ENCODE data around the gene SNAI3.

The SNAI3 gene

GRCh38 chr16:88649195-88649923 is 36.9 kb downstream of the SNAI3 start:
- no peak for DNase-seq

DNA sequence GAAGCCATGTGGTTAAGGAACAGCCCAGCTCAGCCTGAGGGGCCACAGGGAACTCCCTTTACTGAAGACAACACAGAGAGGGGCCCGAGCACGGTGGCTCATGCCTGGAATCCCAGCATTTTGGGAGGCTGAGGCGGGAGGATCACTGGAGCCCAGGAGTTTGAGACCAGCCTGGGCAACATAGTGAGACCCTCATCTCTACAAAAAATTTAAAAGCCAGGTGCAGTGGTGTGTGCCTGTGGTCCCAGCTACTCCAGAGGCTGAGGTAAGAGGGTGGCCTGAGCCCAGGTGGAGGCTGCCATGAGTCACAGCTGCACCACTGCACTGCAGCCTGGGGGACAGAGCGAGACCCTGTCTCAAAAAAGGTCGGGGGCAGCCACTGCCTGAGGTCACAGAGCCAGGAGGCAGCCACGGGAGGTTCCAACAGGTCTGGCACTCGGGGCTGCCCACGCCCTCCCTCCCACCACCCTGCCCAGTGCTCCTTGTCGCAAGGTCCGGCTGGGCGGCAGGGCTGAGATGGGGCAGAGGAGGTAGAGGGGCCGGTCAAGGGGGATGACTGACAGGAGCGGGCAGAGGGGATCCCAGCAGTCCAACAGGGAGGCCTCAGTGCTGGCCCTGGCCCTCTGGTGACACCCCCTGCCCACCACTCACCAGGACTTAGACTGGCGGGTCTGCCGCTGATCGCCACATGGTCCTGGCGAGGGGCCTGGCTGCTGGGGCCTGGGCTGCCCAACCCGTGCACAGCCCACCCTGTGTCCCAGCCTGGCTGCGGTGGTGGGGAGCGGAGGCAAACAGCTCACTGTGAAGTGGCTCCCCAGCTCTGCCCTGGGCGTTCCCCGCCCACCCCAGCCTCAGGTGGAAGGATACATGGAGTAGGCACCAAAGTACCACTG is 38.9 kb downstream of the SNAI3 start:
- DNase-seq, result no peak

- no peak for DNase-seq
Measured at GRCh38 chr16:88646345-88647034, 39.8 kb downstream of the SNAI3 start.

GRCh38 chr16:88645941-88646340 is 40.4 kb downstream of the SNAI3 start:
- DNase-seq, result no peak

GRCh38 chr16:88645455-88645854 is 40.9 kb downstream of the SNAI3 start:
- no peak for DNase-seq

GRCh38 chr16:88643644-88643932 is 42.7 kb downstream of the SNAI3 start:
- no peak for DNase-seq

DNA sequence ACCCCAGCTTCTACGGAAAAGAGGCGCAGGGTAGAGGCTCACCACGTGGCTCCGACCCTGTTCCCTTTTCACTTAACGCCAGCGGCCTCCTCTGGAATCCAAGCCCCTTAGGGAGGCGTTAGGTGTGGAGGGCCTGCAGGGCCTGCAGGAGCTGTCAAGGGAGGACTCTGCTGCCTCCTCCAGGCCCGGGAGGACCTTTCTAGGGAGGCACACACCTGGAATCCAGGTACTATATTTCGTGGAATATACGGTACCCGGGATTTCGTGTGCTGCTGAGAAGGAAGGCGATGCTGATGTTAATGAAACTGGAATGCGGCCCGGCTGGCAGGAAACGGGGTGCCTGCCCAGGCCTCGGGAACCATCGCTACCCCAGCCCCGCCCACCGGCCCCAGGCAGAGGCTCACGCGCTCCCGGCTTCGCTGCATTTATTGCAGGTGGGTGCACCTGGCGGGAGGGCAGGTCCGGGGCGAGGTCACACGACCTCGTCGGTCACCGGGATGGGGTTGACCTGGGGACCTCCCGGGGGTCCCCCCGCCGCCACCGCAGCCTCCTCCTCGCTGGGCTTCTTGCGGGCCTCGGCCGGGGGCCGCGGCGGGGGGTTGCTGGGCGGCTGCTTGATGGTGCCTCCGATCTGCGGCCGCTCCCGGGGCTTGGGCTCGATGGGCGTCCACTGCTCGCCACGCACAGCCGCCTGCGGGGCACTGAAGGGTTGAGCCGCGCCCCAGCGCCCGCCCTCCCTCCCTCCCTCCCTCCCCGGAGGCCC is 43.2 kb downstream of the SNAI3 start:
- DNase-seq, result no peak

- DNase-seq, result no peak
Measured at GRCh38 chr16:88640498-88641247, 45.6 kb downstream of the SNAI3 start.

GRCh38 chr16:88640039-88640495 is 46.2 kb downstream of the SNAI3 start:
- no peak for DNase-seq

- no peak for DNase-seq
Measured at GRCh38 chr16:88639231-88640038, 46.9 kb downstream of the SNAI3 start.

DNA sequence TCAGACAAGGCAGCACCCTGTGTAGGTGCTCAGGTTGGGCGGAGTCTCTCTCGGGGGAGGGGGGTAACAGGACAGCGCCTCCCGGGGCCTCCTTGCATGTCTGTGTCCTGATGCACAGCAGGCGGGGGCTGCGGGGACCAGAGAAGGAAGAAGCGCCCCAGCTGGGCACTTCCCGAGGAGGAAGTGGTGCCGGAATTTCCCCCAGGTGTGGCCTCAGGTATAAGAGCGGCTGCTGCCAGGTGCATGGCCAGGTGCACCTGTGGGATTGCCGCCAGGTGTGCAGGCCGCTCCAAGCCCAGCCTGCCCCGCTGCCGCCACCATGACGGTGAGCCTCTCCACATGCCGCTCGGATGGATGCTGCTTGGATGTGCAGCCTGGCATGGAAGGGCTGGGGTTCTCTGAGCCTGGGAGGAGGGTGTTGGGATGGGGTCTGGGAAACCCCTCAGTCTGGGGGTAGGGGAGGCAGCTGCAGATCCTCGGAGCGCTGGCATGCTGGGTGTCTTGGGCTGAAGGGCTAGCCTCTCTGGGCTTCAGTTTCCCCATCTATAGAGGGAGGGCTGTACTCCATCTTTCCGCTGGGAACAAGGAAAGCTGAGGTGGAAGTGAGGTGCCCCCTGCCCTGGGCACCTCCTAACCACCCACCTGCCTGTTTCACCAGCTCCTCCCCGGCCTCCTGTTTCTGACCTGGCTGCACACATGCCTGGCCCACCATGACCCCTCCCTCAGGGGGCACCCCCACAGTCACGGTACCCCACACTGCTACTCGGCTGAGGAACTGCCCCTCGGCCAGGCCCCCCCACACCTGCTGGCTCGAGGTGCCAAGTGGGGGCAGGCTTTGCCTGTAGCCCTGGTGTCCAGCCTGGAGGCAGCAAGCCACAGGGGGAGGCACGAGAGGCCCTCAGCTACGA is 47.7 kb downstream of the SNAI3 start, which contains the start of gene IL17C:
IL17C (plus strand) TSS at position 250 of the 908 bp plus-strand sequence; CDS start at position 320, 70 bp downstream.
- DNase-seq, result no peak

DNA sequence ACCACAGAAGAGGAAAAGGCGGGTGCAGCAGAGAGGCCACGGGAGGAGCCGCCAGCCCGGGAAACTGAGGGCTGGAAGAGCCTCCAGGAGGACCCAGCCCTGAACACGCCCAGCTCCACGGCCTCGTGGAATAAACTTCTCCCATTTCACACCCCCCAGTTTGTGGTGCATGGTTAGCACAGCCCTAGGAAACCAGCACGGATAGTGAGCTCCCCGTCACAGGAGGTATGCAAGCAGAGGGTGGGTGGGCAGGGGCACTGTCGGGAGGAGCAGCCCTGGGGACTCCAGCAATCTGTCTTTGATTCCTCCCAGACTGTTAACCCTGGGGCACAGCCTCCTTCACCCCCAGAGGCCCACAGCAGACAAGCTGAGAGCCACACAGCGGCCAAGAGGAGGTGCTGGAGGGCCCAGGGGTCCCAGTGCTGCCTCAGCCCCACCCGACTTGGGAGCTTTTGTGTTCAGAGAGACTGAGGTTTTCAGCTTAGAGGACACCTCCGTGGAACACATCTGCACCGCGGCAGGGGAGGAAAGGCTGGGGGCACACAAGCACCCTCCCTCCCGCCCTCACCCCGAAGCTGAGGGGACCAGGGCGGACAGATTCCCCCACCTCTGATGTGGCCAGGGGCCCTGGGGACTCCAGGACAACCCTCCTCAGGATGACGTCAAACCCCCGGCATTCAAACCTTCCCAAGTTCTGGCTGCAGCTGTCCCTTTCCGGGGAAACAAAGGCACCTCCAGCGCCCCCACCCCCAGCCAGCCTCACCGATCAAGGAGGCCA is 49.6 kb downstream of the SNAI3 start:
- DNase-seq, result no peak

GRCh38 chr16:88635671-88636319 is 50.5 kb downstream of the SNAI3 start:
- DNase-seq, result no peak

DNA sequence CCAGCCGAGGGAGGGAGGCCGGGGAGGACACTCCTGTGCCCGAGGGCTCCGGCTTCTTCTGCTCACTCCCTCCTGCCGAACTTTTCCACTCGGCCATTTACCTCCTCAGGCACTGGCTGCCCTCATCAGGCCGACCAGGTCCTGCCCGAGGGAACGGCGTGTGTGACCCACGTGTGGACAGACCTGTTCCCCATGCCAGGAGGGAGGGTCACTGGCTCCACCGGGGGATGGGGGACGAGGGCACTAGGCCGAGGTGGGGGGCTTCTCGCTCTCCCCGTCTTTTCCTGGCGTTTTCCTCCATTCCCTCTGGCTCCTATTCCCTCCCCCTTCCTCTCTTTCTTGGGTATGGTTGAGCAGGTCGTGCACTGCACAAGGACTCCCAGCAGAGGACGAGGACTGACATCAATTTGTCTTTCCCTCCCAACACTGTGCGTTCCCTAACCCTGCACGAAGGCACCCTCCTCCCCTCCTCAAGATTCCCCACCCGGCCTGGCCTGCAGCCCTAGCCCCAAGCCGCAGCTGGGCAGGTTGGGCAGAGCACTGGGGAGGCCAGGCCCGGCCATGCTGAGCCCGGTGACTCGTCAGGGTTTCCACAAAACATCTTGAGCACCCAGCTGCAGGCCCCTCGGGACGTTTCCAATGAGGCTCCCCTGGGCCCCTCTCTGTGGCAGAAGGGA is 51.2 kb downstream of the SNAI3 start:
- no peak for DNase-seq

GRCh38 chr16:88634141-88634993 is 51.9 kb downstream of the SNAI3 start:
- peak; percentile 35 to 39 for DNase-seq

DNA sequence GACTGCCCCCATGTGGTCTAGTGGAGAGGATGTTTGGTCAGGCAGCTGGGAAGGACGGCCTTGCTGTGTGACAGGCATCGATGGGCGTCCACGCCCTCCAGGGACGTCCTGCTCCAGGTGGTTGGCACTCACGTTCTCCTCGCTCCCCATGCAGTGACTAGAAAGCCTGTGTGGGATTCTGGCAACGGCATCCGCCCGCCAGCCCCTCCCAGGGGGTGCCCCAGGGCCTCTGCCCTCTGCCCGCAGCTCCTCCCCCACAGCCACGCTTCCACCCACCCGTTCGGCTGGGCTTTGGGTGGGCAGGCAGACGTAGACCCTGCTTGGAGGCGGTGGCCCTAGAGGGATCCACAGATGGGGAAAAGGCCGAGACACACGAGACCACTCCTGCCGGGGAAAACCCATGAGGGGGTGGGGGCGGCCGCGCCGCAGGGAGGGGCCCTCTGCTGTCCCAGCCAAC is 52.6 kb downstream of the SNAI3 start:
- peak; percentile 34 to 45 for DNase-seq

DNA sequence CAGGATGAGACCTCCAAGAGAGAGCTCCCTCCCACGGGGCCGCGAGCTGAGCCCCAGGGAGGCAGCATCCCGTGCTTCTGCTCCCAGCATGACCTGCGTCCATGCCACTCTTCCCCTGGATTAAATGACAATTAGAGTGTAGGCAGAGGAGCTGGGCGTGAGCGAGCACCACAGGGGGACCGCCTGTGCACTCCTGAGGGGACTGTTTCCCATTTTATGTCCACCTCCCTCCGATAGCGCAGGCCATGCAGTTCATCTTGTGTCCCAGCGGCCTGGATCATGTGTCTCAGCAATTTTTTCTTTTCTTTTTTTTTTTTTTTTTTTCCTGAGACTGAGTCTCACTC is 53.7 kb downstream of the SNAI3 start:
- no peak for DNase-seq
